ENCODE data around the gene KIF15.

KIF15 gene

DNA sequence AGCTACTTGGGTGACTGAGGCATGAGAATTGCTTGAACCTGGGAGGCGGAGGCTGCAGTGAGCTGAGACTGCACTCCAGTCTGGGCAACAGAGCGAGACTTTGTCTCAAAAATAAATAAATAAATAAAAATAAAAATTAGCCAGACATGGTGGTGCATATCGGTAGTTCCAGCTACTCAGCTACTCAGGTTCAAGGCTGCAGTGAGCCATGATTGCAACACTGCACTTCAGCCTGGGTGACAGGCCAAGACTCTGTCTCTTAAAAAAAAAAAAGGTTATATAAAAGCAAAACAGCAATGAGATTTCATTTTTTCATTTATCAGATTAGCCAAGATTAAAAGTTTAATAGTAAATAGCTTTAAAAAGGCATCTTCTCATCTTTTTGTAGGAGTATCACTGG is 115.7 kb downstream of the KIF15 start:
- H3K36me3 Mint-ChIP-seq (ENCODE audit: low read depth): no peaks in the 10 kb centered on the region
- H3K27ac Mint-ChIP-seq: no peak overlapping the region
- peaks cover 4% of the 10 kb centered on the region for H3K27me3 Mint-ChIP-seq
- H3K4me1 Mint-ChIP-seq (ENCODE audit: low read depth): no peaks in the 10 kb centered on the region
- H3K4me3 Mint-ChIP-seq: no peak overlapping the region
- no peaks in the 10 kb centered on the region for H3K9me3 Mint-ChIP-seq
- intact Hi-C loops (cut with micrococcal nuclease): no loop called here

DNA sequence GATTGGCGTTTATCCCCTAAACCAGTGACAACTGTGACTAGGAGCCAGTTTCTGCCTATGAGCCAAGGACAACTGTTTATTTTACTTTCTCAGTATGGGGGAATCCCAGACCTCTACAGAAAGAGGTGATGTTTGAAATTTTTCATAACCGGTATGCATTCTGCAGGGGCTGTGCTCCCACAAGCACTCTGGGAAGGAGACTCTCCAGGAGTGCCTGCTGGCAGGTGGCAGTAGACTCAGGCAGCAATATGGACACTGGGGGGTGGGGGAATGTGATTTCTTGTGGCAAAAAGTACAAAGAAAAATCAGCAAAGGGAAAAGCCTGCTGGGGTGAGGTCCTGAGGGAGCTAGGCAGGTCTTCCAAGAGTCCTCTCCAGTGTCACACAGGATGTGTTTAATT is 118.7 kb downstream of the KIF15 start:
- peaks cover 6% of the 10 kb centered on the region for H3K27me3 Mint-ChIP-seq
- intact Hi-C loops (cut with micrococcal nuclease): no loop called here

DNA sequence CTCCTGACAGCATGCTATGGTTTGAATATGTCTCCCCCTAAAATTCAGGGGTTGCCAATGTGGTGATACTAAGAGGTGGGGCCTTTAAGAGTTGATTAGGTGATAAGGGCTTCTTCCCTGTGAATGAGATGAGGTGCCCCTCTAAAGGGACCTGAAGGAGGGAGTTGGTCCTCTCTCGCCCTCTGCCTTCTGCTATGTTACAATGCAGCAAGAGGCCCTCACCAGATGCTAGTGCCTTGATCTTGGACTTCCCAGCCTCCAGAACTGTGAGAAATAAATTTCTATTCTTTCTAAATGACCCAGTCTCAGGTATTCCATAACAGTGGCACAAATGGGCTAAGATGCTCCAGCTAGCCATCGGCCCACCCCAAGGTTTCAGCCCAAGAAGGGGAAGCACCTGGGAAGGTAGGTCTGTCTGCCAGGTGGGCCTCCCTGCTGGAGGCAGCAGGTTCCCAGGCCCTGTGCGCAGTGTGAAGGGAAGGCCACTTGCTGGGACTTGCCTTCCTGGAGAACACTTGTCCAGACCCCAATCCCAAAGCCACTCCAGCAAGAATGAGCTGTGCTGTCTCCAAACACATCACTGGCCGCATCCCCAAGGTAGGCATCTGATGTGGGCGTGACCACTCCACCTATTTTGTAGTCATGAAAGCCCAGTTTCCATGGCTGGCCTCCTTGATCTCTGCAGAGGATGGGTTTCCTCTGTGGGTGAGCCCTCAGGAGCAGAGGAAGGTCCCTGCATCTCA is 121.8 kb downstream of the KIF15 start:
- Mint-ChIP-seq H3K27ac (no peak overlapping the region), H3K9me3 (no peaks in the 10 kb centered on the region)

More for the DNA sequence above, 118.7 kb downstream of the KIF15 start:
- H3K9me3 Mint-ChIP-seq: no peaks in the 10 kb centered on the region
- H3K27ac Mint-ChIP-seq: no peak overlapping the region
- no peak overlapping the region for H3K4me3 Mint-ChIP-seq
- H3K4me1 Mint-ChIP-seq (ENCODE audit: low read depth): no peaks in the 10 kb centered on the region
- H3K36me3 Mint-ChIP-seq (ENCODE audit: low read depth): no peaks in the 10 kb centered on the region

DNA sequence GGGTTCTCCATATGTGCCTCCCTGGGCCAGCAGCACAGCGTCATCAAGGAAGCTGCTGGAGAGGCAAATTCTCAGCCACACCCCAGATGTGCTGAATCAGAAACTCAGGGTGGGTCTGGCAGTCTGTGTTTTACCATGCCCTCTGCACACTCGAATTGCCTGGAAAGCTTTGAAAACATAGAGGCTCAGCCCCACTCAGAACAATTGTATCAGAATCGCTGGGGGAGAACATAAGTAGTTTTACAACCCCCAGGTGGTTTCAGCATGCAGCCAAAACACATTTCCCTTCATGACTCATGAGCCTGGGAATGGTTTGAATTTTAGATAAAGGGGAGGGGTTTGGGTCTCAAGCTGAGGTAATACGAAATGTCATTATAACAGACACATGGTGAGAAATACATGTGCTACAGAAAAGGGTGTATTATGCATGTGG is 122.4 kb downstream of the KIF15 start:
- Mint-ChIP-seq H3K27ac (no peak overlapping the region), H3K4me3 (no peak overlapping the region), H3K4me1 (ENCODE audit: low read depth) (no peaks in the 10 kb centered on the region), H3K27me3 (peaks cover 6% of the 10 kb centered on the region), H3K36me3 (ENCODE audit: low read depth) (no peaks in the 10 kb centered on the region), H3K9me3 (no peaks in the 10 kb centered on the region)
- intact Hi-C loops (cut with micrococcal nuclease): no loop called here

More for the DNA sequence above, 121.8 kb downstream of the KIF15 start:
- intact Hi-C loops (cut with micrococcal nuclease): no loop called here
- H3K27me3 Mint-ChIP-seq: peaks cover 6% of the 10 kb centered on the region
- H3K36me3 Mint-ChIP-seq (ENCODE audit: low read depth): no peaks in the 10 kb centered on the region
- no peaks in the 10 kb centered on the region for H3K4me1 Mint-ChIP-seq (ENCODE audit: low read depth)
- H3K4me3 Mint-ChIP-seq: no peak overlapping the region

DNA sequence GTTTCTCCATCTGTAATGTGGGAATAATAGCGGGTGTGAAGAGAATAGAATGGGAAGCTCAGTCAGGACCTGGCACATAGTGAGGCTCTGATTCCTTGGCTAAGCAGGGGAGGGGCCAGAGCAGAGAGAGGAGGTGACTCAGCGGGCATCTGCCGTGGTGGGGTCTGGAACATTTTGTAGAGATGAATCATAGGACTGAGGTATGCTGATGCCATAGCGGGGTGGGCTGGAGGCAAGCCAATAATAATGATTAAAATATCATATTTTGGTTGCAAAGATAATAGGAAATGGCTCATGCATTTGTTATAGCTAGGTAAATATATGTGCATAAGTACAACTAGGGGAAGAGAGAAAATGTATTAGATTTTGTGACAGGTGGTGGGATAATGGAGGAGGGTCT is 124.0 kb downstream of the KIF15 start:
- peaks cover 2% of the 10 kb centered on the region for H3K27me3 Mint-ChIP-seq
- intact Hi-C loops (cut with micrococcal nuclease): no loop called here
- no peak overlapping the region for H3K4me3 Mint-ChIP-seq
- H3K9me3 Mint-ChIP-seq: no peaks in the 10 kb centered on the region
- no peaks in the 10 kb centered on the region for H3K36me3 Mint-ChIP-seq (ENCODE audit: low read depth)
- no peak overlapping the region for H3K27ac Mint-ChIP-seq
- H3K4me1 Mint-ChIP-seq (ENCODE audit: low read depth): peaks cover under 1% of the 10 kb centered on the region

GRCh38 chr3:44886561-44886960 is 125.0 kb downstream of the KIF15 start:
- Mint-ChIP-seq H3K27me3 (peaks cover 2% of the 10 kb centered on the region), H3K36me3 (ENCODE audit: low read depth) (no peaks in the 10 kb centered on the region), H3K9me3 (no peaks in the 10 kb centered on the region), H3K4me1 (ENCODE audit: low read depth) (peaks cover 7% of the 10 kb centered on the region), H3K4me3 (no peak overlapping the region), H3K27ac (no peak overlapping the region)
- intact Hi-C loops (cut with micrococcal nuclease): no loop called here

- Mint-ChIP-seq H3K9me3 (no peaks in the 10 kb centered on the region), H3K36me3 (ENCODE audit: low read depth) (no peaks in the 10 kb centered on the region), H3K4me3 (no peak overlapping the region), H3K27ac (no peak overlapping the region), H3K4me1 (ENCODE audit: low read depth) (peaks cover 7% of the 10 kb centered on the region), H3K27me3 (peaks cover 2% of the 10 kb centered on the region)
- intact Hi-C loops (cut with micrococcal nuclease): no loop called here
Measured at GRCh38 chr3:44887101-44887500, 125.5 kb downstream of the KIF15 start.

- Mint-ChIP-seq H3K9me3 (no peaks in the 10 kb centered on the region), H3K27ac (no peak overlapping the region), H3K36me3 (ENCODE audit: low read depth) (no peaks in the 10 kb centered on the region), H3K4me1 (ENCODE audit: low read depth) (peaks cover 7% of the 10 kb centered on the region), H3K27me3 (no peaks in the 10 kb centered on the region), H3K4me3 (no peak overlapping the region)
- intact Hi-C loops (cut with micrococcal nuclease): no loop called here
Measured at GRCh38 chr3:44890258-44890657, 128.7 kb downstream of the KIF15 start.

DNA sequence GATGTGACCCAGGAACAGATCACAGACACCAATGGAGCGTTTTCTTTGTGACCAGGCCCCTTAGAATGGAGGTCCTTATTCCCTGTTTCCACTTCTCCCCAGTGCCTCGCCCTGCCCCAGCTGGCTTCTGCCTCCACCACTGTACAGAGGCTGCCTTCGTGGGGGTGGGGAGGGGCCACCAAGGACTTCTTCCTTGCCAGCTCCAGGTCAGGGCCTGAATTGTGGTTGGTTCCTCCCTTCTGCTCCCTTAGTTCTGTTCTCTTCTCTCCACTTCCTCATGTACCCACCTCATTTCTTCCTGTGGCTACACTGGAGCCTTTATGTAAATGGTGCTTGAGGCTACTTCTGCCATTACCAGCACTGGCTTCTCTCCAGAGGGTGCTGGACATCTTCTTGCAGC is 129.3 kb downstream of the KIF15 start:
- intact Hi-C loops (cut with micrococcal nuclease): no loop called here
- Mint-ChIP-seq H3K9me3 (no peaks in the 10 kb centered on the region), H3K27ac (no peak overlapping the region), H3K36me3 (ENCODE audit: low read depth) (no peaks in the 10 kb centered on the region), H3K4me3 (no peak overlapping the region), H3K27me3 (no peaks in the 10 kb centered on the region), H3K4me1 (ENCODE audit: low read depth) (peaks cover 7% of the 10 kb centered on the region)

- intact Hi-C loops (cut with micrococcal nuclease): no loop called here
- no peak overlapping the region for H3K4me3 Mint-ChIP-seq
- peaks cover 7% of the 10 kb centered on the region for H3K4me1 Mint-ChIP-seq (ENCODE audit: low read depth)
- no peak overlapping the region for H3K27ac Mint-ChIP-seq
- no peaks in the 10 kb centered on the region for H3K9me3 Mint-ChIP-seq
- H3K27me3 Mint-ChIP-seq: no peaks in the 10 kb centered on the region
- H3K36me3 Mint-ChIP-seq (ENCODE audit: low read depth): no peaks in the 10 kb centered on the region
Measured at GRCh38 chr3:44892689-44893088, 131.1 kb downstream of the KIF15 start.

- no peaks in the 10 kb centered on the region for H3K9me3 Mint-ChIP-seq
- intact Hi-C loops (cut with micrococcal nuclease): no loop called here
- H3K27ac Mint-ChIP-seq: no peak overlapping the region
- peaks cover 7% of the 10 kb centered on the region for H3K4me1 Mint-ChIP-seq (ENCODE audit: low read depth)
- H3K36me3 Mint-ChIP-seq (ENCODE audit: low read depth): no peaks in the 10 kb centered on the region
- no peak overlapping the region for H3K4me3 Mint-ChIP-seq
- no peaks in the 10 kb centered on the region for H3K27me3 Mint-ChIP-seq
Measured at GRCh38 chr3:44893097-44893496, 131.5 kb downstream of the KIF15 start.

DNA sequence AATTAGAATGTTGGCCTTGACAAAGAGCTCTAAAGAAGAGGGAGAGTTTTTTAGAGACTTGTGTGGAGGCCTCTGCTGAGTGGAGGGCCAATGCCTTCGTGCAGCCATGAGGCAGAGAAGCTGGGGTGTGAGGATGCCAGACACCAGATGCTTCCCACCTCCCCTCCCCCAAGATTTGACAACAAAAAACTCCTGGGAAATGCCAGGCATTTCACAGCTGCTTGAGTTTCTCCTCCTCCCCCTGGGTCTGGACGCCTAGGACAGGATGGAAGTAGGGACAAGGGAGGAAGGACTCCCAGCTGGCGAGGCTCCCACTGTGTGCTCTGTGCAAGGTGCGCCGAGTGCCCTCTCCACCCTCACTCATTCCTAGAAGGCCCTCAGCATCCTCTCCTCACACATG is 132.9 kb downstream of the KIF15 start:
- intact Hi-C loops (cut with micrococcal nuclease): no loop called here
- no peaks in the 10 kb centered on the region for H3K27me3 Mint-ChIP-seq
- no peaks in the 10 kb centered on the region for H3K9me3 Mint-ChIP-seq
- no peaks in the 10 kb centered on the region for H3K36me3 Mint-ChIP-seq (ENCODE audit: low read depth)
- peaks cover 7% of the 10 kb centered on the region for H3K4me1 Mint-ChIP-seq (ENCODE audit: low read depth)
- no peak overlapping the region for H3K4me3 Mint-ChIP-seq
- H3K27ac Mint-ChIP-seq: no peak overlapping the region

DNA sequence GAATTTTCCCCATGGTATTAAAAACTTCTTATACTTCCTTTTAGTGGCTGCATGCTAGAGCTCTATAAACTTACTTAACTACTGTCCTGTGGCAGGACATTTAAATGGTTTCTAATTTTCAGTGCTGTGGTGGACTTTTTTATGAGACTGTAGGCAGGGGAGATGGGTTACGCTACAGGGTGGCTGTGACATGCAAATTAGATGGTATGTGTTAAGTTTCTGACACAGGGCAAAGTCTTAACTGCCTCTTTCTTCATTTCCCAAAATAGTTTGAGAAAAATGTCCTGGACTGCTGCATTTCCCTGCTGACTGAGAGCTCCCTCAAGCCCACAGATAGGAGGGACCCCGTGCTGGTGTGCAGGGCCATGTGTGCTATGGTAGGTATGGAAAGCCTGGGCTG is 134.8 kb downstream of the KIF15 start:
- Mint-ChIP-seq H3K4me3 (no peak overlapping the region), H3K27me3 (peaks cover 3% of the 10 kb centered on the region), H3K36me3 (ENCODE audit: low read depth) (no peaks in the 10 kb centered on the region), H3K9me3 (no peaks in the 10 kb centered on the region), H3K4me1 (ENCODE audit: low read depth) (no peaks in the 10 kb centered on the region), H3K27ac (no peak overlapping the region)
- intact Hi-C loops (cut with micrococcal nuclease): no loop called here

DNA sequence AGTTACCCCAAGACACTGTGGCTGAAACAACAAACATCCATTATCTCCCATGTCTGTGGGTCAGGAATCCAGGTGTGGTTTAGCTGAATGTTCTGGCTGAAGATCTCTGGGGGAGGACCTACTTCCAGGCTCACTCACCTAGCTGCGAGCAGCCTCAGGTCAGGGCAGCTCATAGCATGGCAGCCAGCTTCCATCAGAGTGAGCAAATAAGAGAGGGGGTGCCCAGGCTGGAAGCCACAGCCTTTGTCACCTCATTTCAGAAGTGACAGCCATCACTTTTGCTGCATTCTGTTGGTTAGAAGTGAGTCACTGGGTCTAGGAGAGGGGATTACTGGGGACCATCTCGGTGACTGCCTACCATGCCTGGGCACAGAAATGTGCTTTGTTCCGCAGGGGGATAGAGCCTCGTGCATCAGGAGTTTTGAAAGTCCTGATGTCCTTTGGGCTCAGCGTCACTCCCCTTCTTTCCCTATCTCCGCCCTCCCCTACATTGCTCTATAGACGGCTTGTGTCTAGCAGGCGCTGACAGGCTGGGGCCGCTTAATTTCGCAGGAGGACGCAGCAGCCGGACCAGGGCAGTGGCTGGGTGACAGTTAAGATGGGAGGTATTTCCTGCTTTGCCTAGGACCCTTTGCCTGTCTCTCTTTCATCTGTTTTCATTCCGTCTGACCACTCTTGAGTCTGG is 138.2 kb downstream of the KIF15 start:
- intact Hi-C loops (cut with micrococcal nuclease): no loop called here
- Mint-ChIP-seq H3K4me3 (no peak overlapping the region), H3K27ac (no peak overlapping the region)

GRCh38 chr3:44902628-44903027 is 141.0 kb downstream of the KIF15 start:
- no peak overlapping the region for H3K27ac Mint-ChIP-seq
- no peak overlapping the region for H3K4me3 Mint-ChIP-seq
- H3K27me3 Mint-ChIP-seq: peaks cover 7% of the 10 kb centered on the region
- H3K9me3 Mint-ChIP-seq: no peaks in the 10 kb centered on the region
- intact Hi-C loops (cut with micrococcal nuclease): no loop called here
- no peaks in the 10 kb centered on the region for H3K36me3 Mint-ChIP-seq (ENCODE audit: low read depth)
- no peaks in the 10 kb centered on the region for H3K4me1 Mint-ChIP-seq (ENCODE audit: low read depth)

More for the DNA sequence above, 138.2 kb downstream of the KIF15 start:
- Mint-ChIP-seq H3K36me3 (ENCODE audit: low read depth) (no peaks in the 10 kb centered on the region), H3K4me1 (ENCODE audit: low read depth) (no peaks in the 10 kb centered on the region), H3K9me3 (no peaks in the 10 kb centered on the region), H3K27me3 (peaks cover 5% of the 10 kb centered on the region)
